Measurements from ENCODE around the gene SERPINA7.

The SERPINA7 gene

GRCh38 chrX:106038625-106039024, at the start of gene SERPINA7:
TSS of gene SERPINA7 (minus strand) at chrX:106038727. CDS start at chrX:106037058, 1,669 bp downstream.
- Mint-ChIP-seq H3K27me3 (ENCODE audit: low read depth) (no peaks in the 10 kb centered on the region), H3K9me3 (no peaks in the 10 kb centered on the region), H3K4me1 (no peaks in the 10 kb centered on the region), H3K4me3 (no peak within 1 kb of the TSS), H3K27ac (no peak within 1 kb of the TSS), H3K36me3 (ENCODE audit: low read depth) (no peaks in the 10 kb centered on the region)
- TF ChIP-seq CTCF (IDR thresholded peaks at IDR 0.05; ENCODE audit: unreplicated experiment in 3 of 3) = no peak

- no peak overlapping the region for H3K4me3 Mint-ChIP-seq
- H3K36me3 Mint-ChIP-seq (ENCODE audit: low read depth) = no peaks in the 10 kb centered on the region
- no peak for TF ChIP-seq CTCF (IDR thresholded peaks at IDR 0.05; ENCODE audit: unreplicated experiment in 3 of 3)
- H3K4me1 Mint-ChIP-seq = no peaks in the 10 kb centered on the region
- peaks cover 13% of the 10 kb centered on the region for H3K9me3 Mint-ChIP-seq
- no peaks in the 10 kb centered on the region for H3K27me3 Mint-ChIP-seq (ENCODE audit: low read depth)
- H3K27ac Mint-ChIP-seq = no peak overlapping the region
These were observed 30.5 kb upstream of the SERPINA7 start for GRCh38 chrX:106069048-106069447.

GRCh38 chrX:106050054-106050453, 11.5 kb upstream of the SERPINA7 start:
- H3K36me3 Mint-ChIP-seq (ENCODE audit: low read depth) = no peaks in the 10 kb centered on the region
- H3K27me3 Mint-ChIP-seq (ENCODE audit: low read depth) = no peaks in the 10 kb centered on the region

GRCh38 chrX:106042296-106042695, 3.8 kb upstream of the SERPINA7 start:
- H3K4me3 Mint-ChIP-seq = no peak overlapping the region

More at GRCh38 chrX:106050054-106050453, 11.5 kb upstream of the SERPINA7 start:
- TF ChIP-seq CTCF (IDR thresholded peaks at IDR 0.05; ENCODE audit: unreplicated experiment in 3 of 3) = no peak
- peaks cover 6% of the 10 kb centered on the region for H3K9me3 Mint-ChIP-seq
- no peak overlapping the region for H3K4me3 Mint-ChIP-seq
- H3K4me1 Mint-ChIP-seq = no peaks in the 10 kb centered on the region
- H3K27ac Mint-ChIP-seq = no peak overlapping the region

GRCh38 chrX:106040861-106041260, 2.3 kb upstream of the SERPINA7 start:
- H3K27ac Mint-ChIP-seq = no peak overlapping the region
- no peaks in the 10 kb centered on the region for H3K4me1 Mint-ChIP-seq
- H3K36me3 Mint-ChIP-seq (ENCODE audit: low read depth) = no peaks in the 10 kb centered on the region
- no peak overlapping the region for H3K4me3 Mint-ChIP-seq
- H3K27me3 Mint-ChIP-seq (ENCODE audit: low read depth) = no peaks in the 10 kb centered on the region
- TF ChIP-seq CTCF (IDR thresholded peaks at IDR 0.05; ENCODE audit: unreplicated experiment in 3 of 3) = no peak
- H3K9me3 Mint-ChIP-seq = peaks cover 2% of the 10 kb centered on the region

More at GRCh38 chrX:106042296-106042695, 3.8 kb upstream of the SERPINA7 start:
- H3K4me1 Mint-ChIP-seq = no peaks in the 10 kb centered on the region
- H3K9me3 Mint-ChIP-seq = peaks cover 2% of the 10 kb centered on the region
- H3K27ac Mint-ChIP-seq = no peak overlapping the region
- TF ChIP-seq CTCF (IDR thresholded peaks at IDR 0.05; ENCODE audit: unreplicated experiment in 3 of 3) = no peak
- no peaks in the 10 kb centered on the region for H3K27me3 Mint-ChIP-seq (ENCODE audit: low read depth)
- no peaks in the 10 kb centered on the region for H3K36me3 Mint-ChIP-seq (ENCODE audit: low read depth)

GRCh38 chrX:106039920-106040319, 1.4 kb upstream of the SERPINA7 start:
- no peaks in the 10 kb centered on the region for H3K4me1 Mint-ChIP-seq
- H3K27ac Mint-ChIP-seq = no peak overlapping the region
- no peaks in the 10 kb centered on the region for H3K27me3 Mint-ChIP-seq (ENCODE audit: low read depth)
- H3K36me3 Mint-ChIP-seq (ENCODE audit: low read depth) = no peaks in the 10 kb centered on the region
- no peak overlapping the region for H3K4me3 Mint-ChIP-seq
- peak; percentile 19 to 39 (median 36) for TF ChIP-seq CTCF (IDR thresholded peaks at IDR 0.05; ENCODE audit: unreplicated experiment in 3 of 3)
- no peaks in the 10 kb centered on the region for H3K9me3 Mint-ChIP-seq

Data from nephron (organoid).